Measurements from ENCODE around the gene CEMP1.
"Not testable (repeated sequence)": the region's sequence is repeated elsewhere in the genome, so short reads cannot be mapped to it uniquely, and the experiment has no call there.

GRCh38 chr16:2560798-2561133 is 29.6 kb upstream of the CEMP1 start:
- not testable (repeated sequence) for TF ChIP-seq CTCF, POLR2A, POLR2AphosphoS5 (IDR thresholded peaks at IDR 0.05)
